Stimulated activated effector memory CD8-positive, alpha-beta T cell treated with anti-CD3 and anti-CD28 coated beads, Interleukin-12 subunit alpha, Interleukin-12 subunit beta, amount 100 ng/mL, for 72 hours (primary cell): Measurements from ENCODE around the gene KRT80.

ENCODE experiments used
- ATAC-seq: fragments of 150-1000 bp; cut with Tn5 transposase; 2 replicates; pipeline ENCODE4 v1.10.0; 2021
- DNase-seq, 2 donors: peaks; one replicate each; pipeline ENCODE4 v3.0.0; 2021 to 2022; ENCODE audit warnings: low spot score in 2 of 2
- H3K27ac Mint-ChIP-seq: one replicate; pipeline ENCODE4 v1.8.0; 2022; ENCODE audit warnings: mild to moderate bottlenecking, mixed read lengths
- H3K36me3 Mint-ChIP-seq: one replicate; pipeline ENCODE4 v1.8.0; 2022; ENCODE audit warnings: mild to moderate bottlenecking, mixed read lengths
- H3K4me1 Mint-ChIP-seq: one replicate; pipeline ENCODE4 v1.8.0; 2022; ENCODE audit warnings: mixed read lengths
- H3K4me3 Mint-ChIP-seq: one replicate; pipeline ENCODE4 v1.8.0; 2022; ENCODE audit warnings: mild to moderate bottlenecking, mixed read lengths
- H3K9me3 Mint-ChIP-seq: one replicate; pipeline ENCODE4 v1.8.0; 2022; ENCODE audit warnings: mixed read lengths

KRT80 gene

GRCh38 chr12:52199294-52199919 is 7.6 kb upstream of the KRT80 start:
- DNase-seq (no peak), ATAC-seq (no peak)
- Mint-ChIP-seq H3K4me3 (no peak overlapping the region), H3K36me3 (no peaks in the 10 kb centered on the region), H3K27ac (no peak overlapping the region), H3K9me3 (no peaks in the 10 kb centered on the region), H3K4me1 (peaks cover 17% of the 10 kb centered on the region)

DNA sequence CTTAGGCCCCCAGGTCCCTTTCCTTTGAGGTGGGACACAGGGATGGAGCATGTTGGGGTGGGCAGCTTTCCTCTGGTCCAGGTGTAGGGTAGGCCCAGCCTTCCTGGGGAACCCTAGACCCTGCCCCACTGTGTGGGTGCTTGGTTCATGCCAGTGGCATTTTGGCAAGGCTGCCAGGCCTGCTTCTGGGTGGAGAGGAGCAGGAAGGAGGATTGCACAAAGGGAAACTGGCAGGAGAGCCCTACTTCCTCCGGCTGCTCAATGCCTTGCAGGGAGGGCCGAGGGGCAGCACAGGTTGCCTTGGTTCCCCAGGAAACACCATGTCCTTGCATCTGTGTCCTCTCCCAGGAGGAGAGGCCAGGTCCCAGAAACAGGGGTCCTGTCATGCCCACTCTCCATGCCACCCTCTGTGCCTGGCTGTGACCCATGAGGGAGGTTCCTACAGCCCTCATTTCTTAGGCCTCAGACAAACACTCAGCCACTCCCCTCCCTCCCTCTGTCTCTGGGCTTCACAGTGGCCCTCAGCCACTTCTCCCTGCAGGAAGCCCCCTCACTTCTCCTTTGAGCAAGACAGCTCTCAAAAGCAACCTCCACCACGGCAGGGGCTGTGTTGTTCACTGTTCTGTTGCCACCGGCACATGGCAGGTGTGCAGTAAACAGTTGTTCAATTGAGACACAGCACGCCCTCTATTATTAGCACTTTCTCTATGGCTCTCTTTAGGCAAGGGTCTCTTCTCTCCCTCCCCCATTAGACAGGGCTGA is 6.8 kb upstream of the KRT80 start:
- no peak overlapping the region for H3K4me3 Mint-ChIP-seq
- H3K27ac Mint-ChIP-seq = no peak overlapping the region
- no peaks in the 10 kb centered on the region for H3K9me3 Mint-ChIP-seq
- ATAC-seq (no peak), DNase-seq (no peak)
- H3K36me3 Mint-ChIP-seq = no peaks in the 10 kb centered on the region
- peaks cover 17% of the 10 kb centered on the region for H3K4me1 Mint-ChIP-seq

DNA sequence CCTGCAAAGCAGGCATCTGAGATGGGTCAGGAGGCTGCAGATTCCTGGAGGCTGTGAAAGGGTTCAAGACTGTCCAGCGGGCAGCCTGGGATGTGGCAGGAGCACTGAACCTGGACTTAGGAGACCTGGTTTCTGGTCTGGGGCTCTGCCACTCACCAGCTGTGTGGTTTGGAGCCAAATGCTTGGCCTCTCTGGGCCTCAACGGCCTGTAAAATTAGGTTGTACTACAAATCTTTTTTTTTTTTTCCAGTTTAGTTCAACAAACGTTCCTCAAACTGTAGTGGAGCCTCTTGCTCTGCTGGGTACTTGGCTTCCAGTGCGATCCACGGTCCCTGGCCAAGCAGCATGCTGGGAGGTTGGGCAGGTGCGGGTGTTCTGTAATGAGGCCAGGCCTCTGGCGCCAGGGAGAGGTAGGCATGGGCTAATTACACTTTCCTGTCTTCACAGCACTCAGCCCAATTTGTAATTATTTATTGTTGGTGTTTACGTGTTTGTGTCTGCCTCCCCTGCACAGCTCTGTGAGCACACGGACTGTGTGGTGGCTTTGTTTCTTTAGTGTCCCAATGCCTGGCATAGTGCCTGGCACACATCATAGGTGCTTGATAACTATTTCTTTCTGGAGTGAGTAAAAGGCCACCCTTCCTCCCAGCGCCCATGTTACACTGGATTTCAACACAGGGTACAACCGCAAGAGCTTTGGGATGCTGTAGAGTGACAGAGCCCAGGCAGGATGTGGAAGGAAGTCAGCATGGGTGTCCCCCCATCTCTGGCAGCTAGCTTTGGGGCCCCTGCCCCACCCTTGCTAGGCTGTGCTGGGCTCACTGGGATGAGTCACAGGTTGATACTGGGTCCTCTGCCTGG is 5.8 kb upstream of the KRT80 start:
- Mint-ChIP-seq H3K27ac (no peak overlapping the region), H3K36me3 (no peaks in the 10 kb centered on the region), H3K4me3 (no peak overlapping the region), H3K9me3 (no peaks in the 10 kb centered on the region), H3K4me1 (peaks cover 10% of the 10 kb centered on the region)
- ATAC-seq (no peak), DNase-seq (no peak)

DNA sequence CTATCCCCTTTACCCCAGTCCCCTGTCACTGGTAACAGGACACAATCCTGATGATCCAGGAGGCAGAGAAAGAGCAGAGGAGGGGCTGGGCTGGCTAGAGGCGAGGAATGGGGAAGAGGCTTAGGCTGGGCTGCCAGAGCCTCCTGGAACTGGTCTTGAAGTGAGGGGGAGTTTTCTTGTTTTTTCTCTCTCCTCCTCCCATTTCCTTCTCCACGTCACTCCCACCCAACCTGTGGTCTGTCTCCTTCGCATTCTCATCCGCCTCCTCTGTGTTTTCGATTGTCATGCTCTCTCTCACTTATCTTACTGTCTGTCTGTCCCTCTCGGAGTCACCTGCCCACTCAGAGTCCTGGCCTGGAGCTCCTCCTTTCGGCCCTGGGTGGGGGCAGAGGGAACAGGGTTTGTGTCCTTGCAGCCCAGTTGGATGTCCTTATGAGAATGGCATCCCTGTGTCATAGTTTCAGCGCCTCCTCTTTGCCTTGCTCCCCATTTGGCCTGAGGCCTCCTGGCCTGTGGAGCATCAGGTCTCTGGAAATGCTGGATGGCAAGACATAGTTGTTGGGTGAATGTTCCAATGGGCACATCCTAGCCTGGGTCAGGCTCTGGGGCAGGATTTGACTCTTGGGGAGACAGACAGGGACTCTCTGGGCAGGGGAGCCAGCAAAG is 3.4 kb upstream of the KRT80 start:
- ATAC-seq (no peak), DNase-seq (no peak)
- H3K9me3 Mint-ChIP-seq = no peaks in the 10 kb centered on the region
- H3K27ac Mint-ChIP-seq = peak overlapping the region; percentile 50
- H3K4me1 Mint-ChIP-seq = peaks cover 10% of the 10 kb centered on the region
- H3K36me3 Mint-ChIP-seq = no peaks in the 10 kb centered on the region
- no peak overlapping the region for H3K4me3 Mint-ChIP-seq

DNA sequence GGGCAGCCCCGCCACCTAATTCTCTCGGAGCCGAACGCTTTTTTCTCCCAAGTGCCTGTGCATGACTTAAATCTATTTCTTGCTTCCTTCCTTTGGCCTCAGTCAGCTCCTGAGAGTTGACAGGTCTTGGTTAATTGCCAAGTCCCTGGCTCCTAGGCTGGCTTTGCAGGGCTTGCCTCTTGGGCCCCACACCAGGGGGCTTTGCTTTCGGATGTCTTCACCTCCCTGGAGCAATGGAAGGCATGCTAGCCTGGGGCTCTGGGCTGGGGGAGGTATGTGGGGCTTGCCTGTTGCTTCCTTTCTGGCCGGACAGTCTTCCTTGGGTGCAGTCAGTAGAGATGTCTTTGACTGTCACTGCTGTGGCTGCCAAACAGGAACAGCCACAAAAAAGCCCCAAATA is 2.2 kb upstream of the KRT80 start:
- Mint-ChIP-seq H3K4me1 (peaks cover 10% of the 10 kb centered on the region), H3K36me3 (no peaks in the 10 kb centered on the region), H3K4me3 (no peak overlapping the region), H3K9me3 (no peaks in the 10 kb centered on the region), H3K27ac (no peak overlapping the region)
- ATAC-seq (no peak), DNase-seq (no peak)

- ATAC-seq (no peak), DNase-seq (no peak)
- H3K4me3 Mint-ChIP-seq = no peak overlapping the region
- no peak overlapping the region for H3K27ac Mint-ChIP-seq
- peaks cover 10% of the 10 kb centered on the region for H3K4me1 Mint-ChIP-seq
- H3K36me3 Mint-ChIP-seq = no peaks in the 10 kb centered on the region
- no peaks in the 10 kb centered on the region for H3K9me3 Mint-ChIP-seq
These were observed 1.7 kb upstream of the KRT80 start for GRCh38 chr12:52193532-52193931.

GRCh38 chr12:52190860-52191729 is 719 bp downstream of the KRT80 start:
- DNase-seq (no peak), ATAC-seq (no peak)
- no peak overlapping the region for H3K27ac Mint-ChIP-seq
- H3K4me1 Mint-ChIP-seq = peaks cover 10% of the 10 kb centered on the region
- H3K4me3 Mint-ChIP-seq = no peak overlapping the region
- H3K9me3 Mint-ChIP-seq = no peaks in the 10 kb centered on the region
- no peaks in the 10 kb centered on the region for H3K36me3 Mint-ChIP-seq

- no peaks in the 10 kb centered on the region for H3K9me3 Mint-ChIP-seq
- H3K4me3 Mint-ChIP-seq = no peak overlapping the region
- ATAC-seq = no peak
- H3K4me1 Mint-ChIP-seq = peaks cover 5% of the 10 kb centered on the region
- H3K36me3 Mint-ChIP-seq = no peaks in the 10 kb centered on the region
- H3K27ac Mint-ChIP-seq = no peak overlapping the region
- DNase-seq = no peak
These were observed 2.2 kb downstream of the KRT80 start for GRCh38 chr12:52189376-52190174.

- ATAC-seq = no peak
- no peak overlapping the region for H3K4me3 Mint-ChIP-seq
- no peaks in the 10 kb centered on the region for H3K9me3 Mint-ChIP-seq
- H3K27ac Mint-ChIP-seq = no peak overlapping the region
- H3K4me1 Mint-ChIP-seq = peaks cover 6% of the 10 kb centered on the region
- DNase-seq = no peak
- no peaks in the 10 kb centered on the region for H3K36me3 Mint-ChIP-seq
These were observed 3.2 kb downstream of the KRT80 start for GRCh38 chr12:52188658-52189057.

- ATAC-seq (no peak), DNase-seq (no peak)
- Mint-ChIP-seq H3K4me3 (no peak overlapping the region), H3K27ac (no peak overlapping the region), H3K4me1 (peaks cover 6% of the 10 kb centered on the region), H3K36me3 (no peaks in the 10 kb centered on the region), H3K9me3 (no peaks in the 10 kb centered on the region)
These were observed 4.2 kb downstream of the KRT80 start for GRCh38 chr12:52187640-52188039.

DNA sequence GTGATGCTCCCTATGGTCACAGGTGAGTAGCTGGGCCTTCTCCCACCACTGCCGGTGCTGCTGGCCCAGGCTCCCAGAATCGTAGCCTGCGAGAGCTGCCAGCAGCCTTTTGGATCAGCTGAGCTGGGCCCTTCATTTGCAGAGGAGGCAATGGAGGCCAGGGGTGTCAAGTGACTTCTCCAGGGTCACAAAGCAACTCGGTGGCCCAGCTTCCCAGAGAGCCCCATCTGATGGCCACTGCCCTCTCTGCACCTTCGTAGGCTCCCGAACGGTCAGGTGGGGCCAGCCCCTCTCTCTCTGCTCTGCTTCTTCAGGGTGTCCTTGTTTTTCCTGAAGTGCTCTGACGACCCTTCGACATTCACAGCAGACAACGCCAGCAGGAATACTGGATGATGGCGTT is 4.6 kb downstream of the KRT80 start:
- DNase-seq (no peak), ATAC-seq (no peak)
- no peaks in the 10 kb centered on the region for H3K9me3 Mint-ChIP-seq
- no peak overlapping the region for H3K4me3 Mint-ChIP-seq
- H3K27ac Mint-ChIP-seq = no peak overlapping the region
- no peaks in the 10 kb centered on the region for H3K36me3 Mint-ChIP-seq
- peaks cover 6% of the 10 kb centered on the region for H3K4me1 Mint-ChIP-seq

GRCh38 chr12:52186118-52186840 is 5.5 kb downstream of the KRT80 start:
- peaks cover 6% of the 10 kb centered on the region for H3K4me1 Mint-ChIP-seq
- DNase-seq = no peak
- no peak overlapping the region for H3K27ac Mint-ChIP-seq
- H3K9me3 Mint-ChIP-seq = no peaks in the 10 kb centered on the region
- no peaks in the 10 kb centered on the region for H3K36me3 Mint-ChIP-seq
- ATAC-seq = no peak
- no peak overlapping the region for H3K4me3 Mint-ChIP-seq

GRCh38 chr12:52185400-52185967 is 6.3 kb downstream of the KRT80 start:
- DNase-seq = no peak
- H3K36me3 Mint-ChIP-seq = no peaks in the 10 kb centered on the region
- no peak overlapping the region for H3K4me3 Mint-ChIP-seq
- no peak for ATAC-seq
- peaks cover 6% of the 10 kb centered on the region for H3K4me1 Mint-ChIP-seq
- H3K9me3 Mint-ChIP-seq = no peaks in the 10 kb centered on the region
- H3K27ac Mint-ChIP-seq = no peak overlapping the region
